HG02798 (cell line): ENCODE data around the gene RNPEP.
"Not testable (repeated sequence)": the region's sequence is repeated elsewhere in the genome, so short reads cannot be mapped to it uniquely, and the experiment has no call there.

Experiments used
- ATAC-seq: cut with Tn5 transposase; IDR thresholded peaks from one replicate; pipeline ENCODE4 v1.9.1; 2021; ENCODE audit warnings: mild to moderate bottlenecking; ENCODE audit not compliant: unreplicated experiment, poor library complexity

The RNPEP gene

GRCh38 chr1:202009326-202010179, 27.1 kb downstream of the RNPEP start:
- peak; percentile 42 for ATAC-seq

- ATAC-seq = peak; percentile 84
Observed at GRCh38 chr1:202010180-202011015, 27.9 kb downstream of the RNPEP start, which contains the start of gene ELF3. Gene ELF3 (plus strand): TSS chr1:202010587. CDS start chr1:202011137, 550 bp downstream.

- no peak for ATAC-seq
Observed at GRCh38 chr1:202011994-202012393, 29.5 kb downstream of the RNPEP start.

GRCh38 chr1:202012544-202013478, 30.4 kb downstream of the RNPEP start:
- no peak for ATAC-seq

GRCh38 chr1:202013603-202014002, 31.2 kb downstream of the RNPEP start:
- no peak for ATAC-seq

- ATAC-seq = no peak
Observed at GRCh38 chr1:202014060-202014459, 31.6 kb downstream of the RNPEP start.

GRCh38 chr1:202014915-202015661, 32.6 kb downstream of the RNPEP start:
- ATAC-seq = no peak

- ATAC-seq = no peak
Observed at GRCh38 chr1:202015662-202015937, 33.2 kb downstream of the RNPEP start.

- ATAC-seq = no peak
Observed at GRCh38 chr1:202016022-202016810, 33.8 kb downstream of the RNPEP start.

GRCh38 chr1:202016811-202017748, 34.6 kb downstream of the RNPEP start:
- ATAC-seq = no peak

- ATAC-seq = no peak
Observed at GRCh38 chr1:202017749-202018467, 35.5 kb downstream of the RNPEP start.

- no peak for ATAC-seq
Observed at GRCh38 chr1:202018468-202019234, 36.2 kb downstream of the RNPEP start.

- ATAC-seq = not testable (repeated sequence)
Observed at GRCh38 chr1:202019235-202019558, 36.7 kb downstream of the RNPEP start.

GRCh38 chr1:202023001-202023433, 40.6 kb downstream of the RNPEP start:
- ATAC-seq = no peak

- ATAC-seq = no peak
Observed at GRCh38 chr1:202029171-202029665, 46.8 kb downstream of the RNPEP start.

- ATAC-seq = no peak
Observed at GRCh38 chr1:202029727-202030126, 47.3 kb downstream of the RNPEP start.
